Measurements from ENCODE around the gene PRKN. TPM values are rescaled to one million over a fixed set of nuclear protein-coding genes. Genes with fewer than 3 reads are reported as not detected.

Gene PRKN
- total RNA-seq, 1 donor from 2014 or later = 5.1 TPM

DNA sequence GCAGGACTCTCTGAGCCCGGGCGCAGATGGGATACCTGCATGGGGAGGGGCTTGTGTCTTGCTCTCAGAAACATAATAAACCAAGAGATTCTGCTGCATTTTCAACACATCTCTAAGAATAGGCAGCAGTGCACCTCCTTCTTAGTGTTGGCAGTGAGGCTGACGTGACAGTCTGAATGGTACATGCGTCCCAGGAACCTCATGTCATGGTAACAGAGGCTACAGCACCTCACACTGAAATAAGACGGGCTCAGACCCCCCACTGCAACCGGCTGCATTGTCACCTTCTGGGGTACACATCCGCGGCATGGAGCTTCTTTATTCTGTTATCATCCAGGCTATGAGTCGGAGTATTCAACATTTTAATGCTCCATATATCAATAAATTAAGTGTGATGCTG is 1056.4 kb downstream of the PRKN start:
- Mint-ChIP-seq H3K27ac (ENCODE audit: unreplicated experiment) (no peak overlapping the region), H3K27me3 (ENCODE audit: unreplicated experiment) (peaks cover 4% of the 10 kb centered on the region)

GRCh38 chr6:161668665-161669064 is 1058.9 kb downstream of the PRKN start:
- H3K27ac Mint-ChIP-seq (ENCODE audit: unreplicated experiment) = no peak overlapping the region
- H3K36me3 Mint-ChIP-seq (ENCODE audit: low read depth, unreplicated experiment) = no peaks in the 10 kb centered on the region
- TF ChIP-seq, protein P1, sequence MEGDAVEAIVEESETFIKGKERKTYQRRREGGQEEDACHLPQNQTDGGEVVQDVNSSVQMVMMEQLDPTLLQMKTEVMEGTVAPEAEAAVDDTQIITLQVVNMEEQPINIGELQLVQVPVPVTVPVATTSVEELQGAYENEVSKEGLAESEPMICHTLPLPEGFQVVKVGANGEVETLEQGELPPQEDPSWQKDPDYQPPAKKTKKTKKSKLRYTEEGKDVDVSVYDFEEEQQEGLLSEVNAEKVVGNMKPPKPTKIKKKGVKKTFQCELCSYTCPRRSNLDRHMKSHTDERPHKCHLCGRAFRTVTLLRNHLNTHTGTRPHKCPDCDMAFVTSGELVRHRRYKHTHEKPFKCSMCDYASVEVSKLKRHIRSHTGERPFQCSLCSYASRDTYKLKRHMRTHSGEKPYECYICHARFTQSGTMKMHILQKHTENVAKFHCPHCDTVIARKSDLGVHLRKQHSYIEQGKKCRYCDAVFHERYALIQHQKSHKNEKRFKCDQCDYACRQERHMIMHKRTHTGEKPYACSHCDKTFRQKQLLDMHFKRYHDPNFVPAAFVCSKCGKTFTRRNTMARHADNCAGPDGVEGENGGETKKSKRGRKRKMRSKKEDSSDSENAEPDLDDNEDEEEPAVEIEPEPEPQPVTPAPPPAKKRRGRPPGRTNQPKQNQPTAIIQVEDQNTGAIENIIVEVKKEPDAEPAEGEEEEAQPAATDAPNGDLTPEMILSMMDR (IDR thresholded peaks at IDR 0.05; ENCODE audit: unreplicated experiment) = no peak
- H3K4me3 Mint-ChIP-seq (ENCODE audit: unreplicated experiment) = no peak overlapping the region
- peaks cover 4% of the 10 kb centered on the region for H3K27me3 Mint-ChIP-seq (ENCODE audit: unreplicated experiment)
- no peaks in the 10 kb centered on the region for H3K4me1 Mint-ChIP-seq (ENCODE audit: unreplicated experiment)
- H3K9me3 Mint-ChIP-seq (ENCODE audit: unreplicated experiment) = no peaks in the 10 kb centered on the region
- no peak for DNase-seq (ENCODE audit: low spot score)

More for the DNA sequence above, 1056.4 kb downstream of the PRKN start:
- DNase-seq (ENCODE audit: low spot score) = no peak
- TF ChIP-seq, protein P1 (IDR thresholded peaks at IDR 0.05; ENCODE audit: unreplicated experiment) = no peak
- H3K4me1 Mint-ChIP-seq (ENCODE audit: unreplicated experiment) = no peaks in the 10 kb centered on the region
- no peaks in the 10 kb centered on the region for H3K36me3 Mint-ChIP-seq (ENCODE audit: low read depth, unreplicated experiment)
- no peaks in the 10 kb centered on the region for H3K9me3 Mint-ChIP-seq (ENCODE audit: unreplicated experiment)
- no peak overlapping the region for H3K4me3 Mint-ChIP-seq (ENCODE audit: unreplicated experiment)

GRCh38 chr6:161667957-161668356 is 1059.6 kb downstream of the PRKN start:
- H3K27me3 Mint-ChIP-seq (ENCODE audit: unreplicated experiment) = peaks cover 4% of the 10 kb centered on the region
- H3K4me1 Mint-ChIP-seq (ENCODE audit: unreplicated experiment) = no peaks in the 10 kb centered on the region
- no peak overlapping the region for H3K27ac Mint-ChIP-seq (ENCODE audit: unreplicated experiment)
- no peak overlapping the region for H3K4me3 Mint-ChIP-seq (ENCODE audit: unreplicated experiment)
- DNase-seq (ENCODE audit: low spot score) = no peak
- TF ChIP-seq, protein P1 (IDR thresholded peaks at IDR 0.05; ENCODE audit: unreplicated experiment) = no peak
- H3K9me3 Mint-ChIP-seq (ENCODE audit: unreplicated experiment) = no peaks in the 10 kb centered on the region
- no peaks in the 10 kb centered on the region for H3K36me3 Mint-ChIP-seq (ENCODE audit: low read depth, unreplicated experiment)

- TF ChIP-seq, protein P1 (IDR thresholded peaks at IDR 0.05; ENCODE audit: unreplicated experiment) = no peak
- H3K36me3 Mint-ChIP-seq (ENCODE audit: low read depth, unreplicated experiment) = peaks cover 4% of the 10 kb centered on the region
- DNase-seq (ENCODE audit: low spot score) = no peak
- no peak overlapping the region for H3K27ac Mint-ChIP-seq (ENCODE audit: unreplicated experiment)
- H3K4me3 Mint-ChIP-seq (ENCODE audit: unreplicated experiment) = no peak overlapping the region
- H3K4me1 Mint-ChIP-seq (ENCODE audit: unreplicated experiment) = no peaks in the 10 kb centered on the region
- H3K27me3 Mint-ChIP-seq (ENCODE audit: unreplicated experiment) = no peaks in the 10 kb centered on the region
- peaks cover 6% of the 10 kb centered on the region for H3K9me3 Mint-ChIP-seq (ENCODE audit: unreplicated experiment)
These were observed 1063.9 kb downstream of the PRKN start for GRCh38 chr6:161663682-161664081.

DNA sequence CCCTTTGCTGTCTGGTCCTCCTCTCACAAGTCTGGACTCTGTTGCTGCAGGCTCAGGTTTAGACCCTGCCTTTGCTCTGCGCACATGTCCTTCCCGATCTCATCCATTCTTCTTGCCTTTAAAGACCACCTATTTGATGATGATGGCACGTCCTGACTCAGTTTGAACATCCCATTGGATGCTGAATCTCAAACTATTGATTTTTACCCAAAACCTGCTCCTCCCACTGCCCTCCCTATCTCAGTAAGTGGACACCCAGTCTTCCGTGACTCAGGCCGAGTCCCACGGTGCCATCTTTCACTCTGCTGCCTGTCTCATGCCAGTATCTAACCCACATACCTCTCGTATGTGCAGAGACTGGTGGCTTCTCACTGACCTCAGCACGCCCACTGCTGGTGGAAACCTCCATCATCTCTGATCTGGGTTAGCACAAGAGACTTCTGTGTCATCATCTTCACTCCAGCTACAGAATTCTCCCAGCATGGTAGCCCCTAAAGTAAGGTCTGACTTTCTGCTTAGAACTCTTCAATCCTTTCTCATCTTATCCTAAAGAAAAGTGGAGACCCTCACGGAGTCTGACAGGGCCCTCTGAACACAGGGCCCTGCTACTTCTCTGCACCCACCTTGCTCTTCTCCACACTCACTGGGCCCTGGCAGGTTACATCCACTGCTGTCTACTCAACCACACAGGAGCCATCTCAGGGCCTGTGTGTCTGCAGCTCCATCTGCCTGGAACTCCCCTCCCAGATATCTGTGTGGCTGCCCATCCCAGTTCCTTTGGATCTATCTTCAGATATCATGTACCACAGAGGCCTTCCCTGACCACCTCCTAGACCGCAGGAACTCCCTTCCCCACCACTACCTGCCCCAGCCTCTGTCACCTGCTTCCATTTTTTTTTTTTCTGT is 1066.6 kb downstream of the PRKN start:
- Mint-ChIP-seq H3K36me3 (ENCODE audit: low read depth, unreplicated experiment) (peaks cover 4% of the 10 kb centered on the region), H3K27me3 (ENCODE audit: unreplicated experiment) (peaks cover 3% of the 10 kb centered on the region), H3K27ac (ENCODE audit: unreplicated experiment) (no peak overlapping the region), H3K4me3 (ENCODE audit: unreplicated experiment) (no peak overlapping the region), H3K9me3 (ENCODE audit: unreplicated experiment) (peaks cover 6% of the 10 kb centered on the region), H3K4me1 (ENCODE audit: unreplicated experiment) (no peaks in the 10 kb centered on the region)
- TF ChIP-seq, protein P1 (IDR thresholded peaks at IDR 0.05; ENCODE audit: unreplicated experiment) = no peak
- DNase-seq (ENCODE audit: low spot score) = no peak
